ENCODE data around the gene ZNF579.
A peak's percentile ranks its signal among the peaks of the same experiment; 100 is the strongest.

The ZNF579 gene

GRCh38 chr19:55606817-55607216 is 26.2 kb upstream of the ZNF579 start:
- Histone ChIP-seq H3K4me3 (ENCODE audit: low read length) (no peak overlapping the region), H3K27me3 (ENCODE audit: control insufficient read depth, insufficient read depth, low read length) (no peaks in the 10 kb centered on the region), H3K4me1 (ENCODE audit: control insufficient read depth, insufficient read depth, low read length) (peaks cover 20% of the 10 kb centered on the region), H3K9ac (ENCODE audit: low read length) (peak overlapping the region; percentile 91), H3K36me3 (ENCODE audit: control insufficient read depth, insufficient read depth, low read length) (no peaks in the 10 kb centered on the region), H3K9me3 (ENCODE audit: control insufficient read depth, low read length) (no peaks in the 10 kb centered on the region)

- Histone ChIP-seq H3K4me1 (ENCODE audit: control insufficient read depth, insufficient read depth, low read length) (peaks cover 16% of the 10 kb centered on the region), H3K9ac (ENCODE audit: low read length) (peak overlapping the region; percentile 91), H3K36me3 (ENCODE audit: control insufficient read depth, insufficient read depth, low read length) (no peaks in the 10 kb centered on the region), H3K9me3 (ENCODE audit: control insufficient read depth, low read length) (no peaks in the 10 kb centered on the region), H3K4me3 (ENCODE audit: low read length) (peak overlapping the region; percentile 93), H3K27me3 (ENCODE audit: control insufficient read depth, insufficient read depth, low read length) (no peaks in the 10 kb centered on the region)
Observed at GRCh38 chr19:55606471-55606787, 25.8 kb upstream of the ZNF579 start.

GRCh38 chr19:55605637-55606470 is 25.2 kb upstream of the ZNF579 start, which contains the start of gene ZNF865:
Gene ZNF865 (plus strand): TSS chr19:55605647. CDS start chr19:55613619, 7,972 bp downstream.
- no peaks in the 10 kb centered on the region for H3K36me3 ChIP-seq (ENCODE audit: control insufficient read depth, insufficient read depth, low read length)
- peak within 1 kb of the TSS; percentile 93 for H3K4me3 ChIP-seq (ENCODE audit: low read length)
- H3K4me1 ChIP-seq (ENCODE audit: control insufficient read depth, insufficient read depth, low read length): peaks cover 22% of the 10 kb centered on the region
- no peaks in the 10 kb centered on the region for H3K9me3 ChIP-seq (ENCODE audit: control insufficient read depth, low read length)
- peak within 1 kb of the TSS; percentile 91 for H3K9ac ChIP-seq (ENCODE audit: low read length)
- no peaks in the 10 kb centered on the region for H3K27me3 ChIP-seq (ENCODE audit: control insufficient read depth, insufficient read depth, low read length)

GRCh38 chr19:55605207-55605636 is 24.6 kb upstream of the ZNF579 start:
- peaks cover 25% of the 10 kb centered on the region for H3K4me1 ChIP-seq (ENCODE audit: control insufficient read depth, insufficient read depth, low read length)
- no peaks in the 10 kb centered on the region for H3K9me3 ChIP-seq (ENCODE audit: control insufficient read depth, low read length)
- H3K27me3 ChIP-seq (ENCODE audit: control insufficient read depth, insufficient read depth, low read length): no peaks in the 10 kb centered on the region
- peak overlapping the region; percentile 91 for H3K9ac ChIP-seq (ENCODE audit: low read length)
- no peaks in the 10 kb centered on the region for H3K36me3 ChIP-seq (ENCODE audit: control insufficient read depth, insufficient read depth, low read length)
- H3K4me3 ChIP-seq (ENCODE audit: low read length): no peak overlapping the region

GRCh38 chr19:55603581-55604292 is 23.1 kb upstream of the ZNF579 start:
- H3K9ac ChIP-seq (ENCODE audit: low read length): no peak overlapping the region
- H3K9me3 ChIP-seq (ENCODE audit: control insufficient read depth, low read length): no peaks in the 10 kb centered on the region
- no peaks in the 10 kb centered on the region for H3K27me3 ChIP-seq (ENCODE audit: control insufficient read depth, insufficient read depth, low read length)
- H3K36me3 ChIP-seq (ENCODE audit: control insufficient read depth, insufficient read depth, low read length): no peaks in the 10 kb centered on the region
- H3K4me3 ChIP-seq (ENCODE audit: low read length): no peak overlapping the region
- H3K4me1 ChIP-seq (ENCODE audit: control insufficient read depth, insufficient read depth, low read length): peaks cover 25% of the 10 kb centered on the region

GRCh38 chr19:55603115-55603514 is 22.5 kb upstream of the ZNF579 start:
- Histone ChIP-seq H3K4me1 (ENCODE audit: control insufficient read depth, insufficient read depth, low read length) (peaks cover 25% of the 10 kb centered on the region), H3K9ac (ENCODE audit: low read length) (no peak overlapping the region), H3K27me3 (ENCODE audit: control insufficient read depth, insufficient read depth, low read length) (no peaks in the 10 kb centered on the region), H3K36me3 (ENCODE audit: control insufficient read depth, insufficient read depth, low read length) (no peaks in the 10 kb centered on the region), H3K4me3 (ENCODE audit: low read length) (no peak overlapping the region), H3K9me3 (ENCODE audit: control insufficient read depth, low read length) (no peaks in the 10 kb centered on the region)

GRCh38 chr19:55602104-55603001 is 21.7 kb upstream of the ZNF579 start:
- Histone ChIP-seq H3K27me3 (ENCODE audit: control insufficient read depth, insufficient read depth, low read length) (no peaks in the 10 kb centered on the region), H3K9me3 (ENCODE audit: control insufficient read depth, low read length) (no peaks in the 10 kb centered on the region), H3K9ac (ENCODE audit: low read length) (no peak overlapping the region), H3K36me3 (ENCODE audit: control insufficient read depth, insufficient read depth, low read length) (no peaks in the 10 kb centered on the region), H3K4me1 (ENCODE audit: control insufficient read depth, insufficient read depth, low read length) (peaks cover 25% of the 10 kb centered on the region), H3K4me3 (ENCODE audit: low read length) (no peak overlapping the region)

- peaks cover 17% of the 10 kb centered on the region for H3K4me1 ChIP-seq (ENCODE audit: control insufficient read depth, insufficient read depth, low read length)
- H3K4me3 ChIP-seq (ENCODE audit: low read length): peak overlapping the region; percentile 40
- H3K9me3 ChIP-seq (ENCODE audit: control insufficient read depth, low read length): no peaks in the 10 kb centered on the region
- no peaks in the 10 kb centered on the region for H3K27me3 ChIP-seq (ENCODE audit: control insufficient read depth, insufficient read depth, low read length)
- peak overlapping the region; percentile 74 for H3K9ac ChIP-seq (ENCODE audit: low read length)
- H3K36me3 ChIP-seq (ENCODE audit: control insufficient read depth, insufficient read depth, low read length): no peaks in the 10 kb centered on the region
Observed at GRCh38 chr19:55601084-55601483, 20.4 kb upstream of the ZNF579 start.

- no peaks in the 10 kb centered on the region for H3K27me3 ChIP-seq (ENCODE audit: control insufficient read depth, insufficient read depth, low read length)
- no peaks in the 10 kb centered on the region for H3K9me3 ChIP-seq (ENCODE audit: control insufficient read depth, low read length)
- H3K9ac ChIP-seq (ENCODE audit: low read length): peak overlapping the region; percentile 74
- no peaks in the 10 kb centered on the region for H3K36me3 ChIP-seq (ENCODE audit: control insufficient read depth, insufficient read depth, low read length)
- peaks cover 17% of the 10 kb centered on the region for H3K4me1 ChIP-seq (ENCODE audit: control insufficient read depth, insufficient read depth, low read length)
- peak overlapping the region; percentile 40 for H3K4me3 ChIP-seq (ENCODE audit: low read length)
Observed at GRCh38 chr19:55600662-55601028, 20.0 kb upstream of the ZNF579 start.

GRCh38 chr19:55599842-55600661 is 19.4 kb upstream of the ZNF579 start, which contains the start of gene ZNF524:
Gene ZNF524 (plus strand): TSS chr19:55600288. CDS start chr19:55602113, 1,825 bp downstream.
- Histone ChIP-seq H3K9ac (ENCODE audit: low read length) (peak within 1 kb of the TSS; percentile 91), H3K4me1 (ENCODE audit: control insufficient read depth, insufficient read depth, low read length) (peaks cover 17% of the 10 kb centered on the region), H3K4me3 (ENCODE audit: low read length) (peak within 1 kb of the TSS; percentile 100)

GRCh38 chr19:55599468-55599841 is 18.8 kb upstream of the ZNF579 start, which contains the start of gene FIZ1:
Gene FIZ1 (minus strand): TSS chr19:55599517. CDS start chr19:55597865, 1,652 bp downstream.
- Histone ChIP-seq H3K36me3 (ENCODE audit: control insufficient read depth, insufficient read depth, low read length) (no peaks in the 10 kb centered on the region), H3K4me3 (ENCODE audit: low read length) (peak within 1 kb of the TSS; percentile 100), H3K9me3 (ENCODE audit: control insufficient read depth, low read length) (no peaks in the 10 kb centered on the region), H3K4me1 (ENCODE audit: control insufficient read depth, insufficient read depth, low read length) (peaks cover 17% of the 10 kb centered on the region), H3K27me3 (ENCODE audit: control insufficient read depth, insufficient read depth, low read length) (no peaks in the 10 kb centered on the region), H3K9ac (ENCODE audit: low read length) (peak within 1 kb of the TSS; percentile 91)

More at GRCh38 chr19:55599842-55600661, 19.4 kb upstream of the ZNF579 start, which contains the start of gene ZNF524:
- no peaks in the 10 kb centered on the region for H3K9me3 ChIP-seq (ENCODE audit: control insufficient read depth, low read length)
- no peaks in the 10 kb centered on the region for H3K27me3 ChIP-seq (ENCODE audit: control insufficient read depth, insufficient read depth, low read length)
- H3K36me3 ChIP-seq (ENCODE audit: control insufficient read depth, insufficient read depth, low read length): no peaks in the 10 kb centered on the region
